Activated CD4-positive, alpha-beta T cell treated with anti-CD3 and anti-CD28 coated beads, Interleukin-2, amount 10 ng/mL, durations not matched to agents 24 days and 14 days (primary cell): ENCODE results near the gene KIF18B. TPM values are rescaled to one million over a fixed set of nuclear protein-coding genes. Genes with fewer than 3 reads are reported as not detected.
A peak's percentile ranks its signal among the peaks of the same experiment; 100 is the strongest.

Experiments
- DNase-seq: peaks from one replicate; pipeline ENCODE4 v3.0.0; 2022
- H3K27ac Mint-ChIP-seq: one replicate; pipeline ENCODE4 v1.8.0; 2022; ENCODE audit warnings: mild to moderate bottlenecking, mixed read lengths
- H3K27me3 Mint-ChIP-seq: one replicate; pipeline ENCODE4 v1.8.0; 2022; ENCODE audit warnings: mixed read lengths
- H3K36me3 Mint-ChIP-seq: one replicate; pipeline ENCODE4 v1.8.0; 2022; ENCODE audit warnings: low read depth, mild to moderate bottlenecking, mixed read lengths
- H3K4me1 Mint-ChIP-seq: one replicate; pipeline ENCODE4 v1.8.0; 2021; ENCODE audit warnings: mixed read lengths
- H3K4me3 Mint-ChIP-seq: one replicate; pipeline ENCODE4 v1.8.0; 2022; ENCODE audit warnings: mild to moderate bottlenecking, moderate library complexity, mixed read lengths
- H3K9me3 Mint-ChIP-seq: one replicate; pipeline ENCODE4 v1.8.0; 2021; ENCODE audit warnings: mixed read lengths
- intact Hi-C: fragments of 100-400 bp; cut with micrococcal nuclease; formaldehyde crosslinking; loops from one replicate; pipeline ENCODE4 v1.15.1; 2023
- total RNA-seq: library from RNA; stranded (reverse); gene quantifications from 2 replicates; pipeline ENCODE4 v1.2.3, GENCODE V29; 2022

KIF18B gene
- 42.1 and 42.7 TPM in 2 replicates for total RNA-seq

- Mint-ChIP-seq H3K4me1 (peaks cover 26% of the 10 kb centered on the region), H3K36me3 (peaks cover 14% of the 10 kb centered on the region), H3K4me3 (peak within 1 kb of the TSS; percentile 95), H3K27ac (peak within 1 kb of the TSS; percentile 95), H3K27me3 (no peaks in the 10 kb centered on the region), H3K9me3 (no peaks in the 10 kb centered on the region)
- DNase-seq: peak; percentile 98
- intact Hi-C loops: loop anchor here (1.0 to 2.0 kb wide), 4 partner anchors 21 to 103 kb away; partner anchors contain the start of genes C1QL1, DCAKD and EFTUD2
Observed at GRCh38 chr17:44947461-44948314, at the start of gene KIF18B. TSS of gene KIF18B (minus strand) at chr17:44947773. CDS start at chr17:44936344, 11,429 bp downstream.

- H3K4me1 Mint-ChIP-seq: no peaks in the 10 kb centered on the region
- no peaks in the 10 kb centered on the region for H3K9me3 Mint-ChIP-seq
- H3K4me3 Mint-ChIP-seq: no peak overlapping the region
- H3K36me3 Mint-ChIP-seq: no peaks in the 10 kb centered on the region
- peaks cover 14% of the 10 kb centered on the region for H3K27me3 Mint-ChIP-seq
- H3K27ac Mint-ChIP-seq: no peak overlapping the region
- intact Hi-C loops: no loop called here
- DNase-seq: no peak
Observed at GRCh38 chr17:44996304-44996703, 48.7 kb upstream of the KIF18B start.

GRCh38 chr17:44995436-44996001 is 47.9 kb upstream of the KIF18B start:
- H3K4me3 Mint-ChIP-seq: no peak overlapping the region
- H3K36me3 Mint-ChIP-seq: no peaks in the 10 kb centered on the region
- peaks cover 14% of the 10 kb centered on the region for H3K27me3 Mint-ChIP-seq
- intact Hi-C loops: no loop called here
- no peak for DNase-seq
- no peak overlapping the region for H3K27ac Mint-ChIP-seq
- no peaks in the 10 kb centered on the region for H3K4me1 Mint-ChIP-seq
- H3K9me3 Mint-ChIP-seq: no peaks in the 10 kb centered on the region

GRCh38 chr17:44992242-44992939 is 44.8 kb upstream of the KIF18B start:
- Mint-ChIP-seq H3K36me3 (no peaks in the 10 kb centered on the region), H3K27me3 (peaks cover 33% of the 10 kb centered on the region), H3K4me3 (no peak overlapping the region), H3K4me1 (no peaks in the 10 kb centered on the region), H3K27ac (no peak overlapping the region), H3K9me3 (no peaks in the 10 kb centered on the region)
- intact Hi-C loops: no loop called here
- no peak for DNase-seq

- DNase-seq: no peak
- Mint-ChIP-seq H3K27ac (no peak overlapping the region), H3K4me1 (no peaks in the 10 kb centered on the region), H3K9me3 (no peaks in the 10 kb centered on the region), H3K36me3 (no peaks in the 10 kb centered on the region), H3K4me3 (no peak overlapping the region), H3K27me3 (peaks cover 39% of the 10 kb centered on the region)
- intact Hi-C loops: no loop called here
Observed at GRCh38 chr17:44990994-44991393, 43.4 kb upstream of the KIF18B start.

GRCh38 chr17:44989552-44990138 is 42.1 kb upstream of the KIF18B start:
- no peak for DNase-seq
- Mint-ChIP-seq H3K27me3 (peaks cover 46% of the 10 kb centered on the region), H3K4me3 (no peak overlapping the region), H3K9me3 (no peaks in the 10 kb centered on the region), H3K27ac (no peak overlapping the region), H3K36me3 (peaks cover 2% of the 10 kb centered on the region), H3K4me1 (no peaks in the 10 kb centered on the region)
- intact Hi-C loops: no loop called here

GRCh38 chr17:44988044-44988942 is 40.7 kb upstream of the KIF18B start:
- no peak overlapping the region for H3K27ac Mint-ChIP-seq
- H3K9me3 Mint-ChIP-seq: no peaks in the 10 kb centered on the region
- no peak for DNase-seq
- H3K36me3 Mint-ChIP-seq: peaks cover 2% of the 10 kb centered on the region
- H3K4me1 Mint-ChIP-seq: no peaks in the 10 kb centered on the region
- peaks cover 46% of the 10 kb centered on the region for H3K27me3 Mint-ChIP-seq
- intact Hi-C loops: no loop called here
- no peak overlapping the region for H3K4me3 Mint-ChIP-seq

GRCh38 chr17:44983563-44983962 is 36.0 kb upstream of the KIF18B start:
- Mint-ChIP-seq H3K36me3 (peaks cover 2% of the 10 kb centered on the region), H3K27me3 (peaks cover 46% of the 10 kb centered on the region), H3K27ac (no peak overlapping the region), H3K9me3 (no peaks in the 10 kb centered on the region), H3K4me1 (no peaks in the 10 kb centered on the region), H3K4me3 (no peak overlapping the region)
- no peak for DNase-seq
- intact Hi-C loops: no loop called here

- H3K36me3 Mint-ChIP-seq: peaks cover 2% of the 10 kb centered on the region
- DNase-seq: no peak
- H3K4me3 Mint-ChIP-seq: no peak overlapping the region
- peaks cover 38% of the 10 kb centered on the region for H3K27me3 Mint-ChIP-seq
- intact Hi-C loops: no loop called here
- no peak overlapping the region for H3K27ac Mint-ChIP-seq
- no peaks in the 10 kb centered on the region for H3K9me3 Mint-ChIP-seq
- H3K4me1 Mint-ChIP-seq: no peaks in the 10 kb centered on the region
Observed at GRCh38 chr17:44982113-44982702, 34.6 kb upstream of the KIF18B start.

GRCh38 chr17:44981221-44981968 is 33.8 kb upstream of the KIF18B start:
- Mint-ChIP-seq H3K36me3 (peaks cover 2% of the 10 kb centered on the region), H3K27me3 (peaks cover 38% of the 10 kb centered on the region), H3K4me1 (no peaks in the 10 kb centered on the region), H3K4me3 (no peak overlapping the region), H3K27ac (no peak overlapping the region), H3K9me3 (no peaks in the 10 kb centered on the region)
- intact Hi-C loops: no loop called here
- DNase-seq: no peak

- no peak for DNase-seq
- no peaks in the 10 kb centered on the region for H3K4me1 Mint-ChIP-seq
Observed at GRCh38 chr17:44979426-44979995, 31.9 kb upstream of the KIF18B start.

GRCh38 chr17:44978807-44979206 is 31.2 kb upstream of the KIF18B start:
- no peaks in the 10 kb centered on the region for H3K4me1 Mint-ChIP-seq
- no peaks in the 10 kb centered on the region for H3K36me3 Mint-ChIP-seq
- H3K27ac Mint-ChIP-seq: no peak overlapping the region
- no peak for DNase-seq
- H3K27me3 Mint-ChIP-seq: peaks cover 40% of the 10 kb centered on the region
- no peaks in the 10 kb centered on the region for H3K9me3 Mint-ChIP-seq
- H3K4me3 Mint-ChIP-seq: no peak overlapping the region
- intact Hi-C loops: no loop called here

More at GRCh38 chr17:44979426-44979995, 31.9 kb upstream of the KIF18B start:
- Mint-ChIP-seq H3K27ac (no peak overlapping the region), H3K9me3 (no peaks in the 10 kb centered on the region), H3K36me3 (no peaks in the 10 kb centered on the region), H3K27me3 (peaks cover 37% of the 10 kb centered on the region), H3K4me3 (no peak overlapping the region)
- intact Hi-C loops: no loop called here
